GM19395 (cell line): ENCODE results near the gene NR3C1.

Source experiments
- ATAC-seq: cut with Tn5 transposase; IDR thresholded peaks from one replicate; pipeline ENCODE4 v1.9.1; 2021; ENCODE audit warnings: mild to moderate bottlenecking, moderate library complexity; ENCODE audit not compliant: unreplicated experiment

The NR3C1 gene

DNA sequence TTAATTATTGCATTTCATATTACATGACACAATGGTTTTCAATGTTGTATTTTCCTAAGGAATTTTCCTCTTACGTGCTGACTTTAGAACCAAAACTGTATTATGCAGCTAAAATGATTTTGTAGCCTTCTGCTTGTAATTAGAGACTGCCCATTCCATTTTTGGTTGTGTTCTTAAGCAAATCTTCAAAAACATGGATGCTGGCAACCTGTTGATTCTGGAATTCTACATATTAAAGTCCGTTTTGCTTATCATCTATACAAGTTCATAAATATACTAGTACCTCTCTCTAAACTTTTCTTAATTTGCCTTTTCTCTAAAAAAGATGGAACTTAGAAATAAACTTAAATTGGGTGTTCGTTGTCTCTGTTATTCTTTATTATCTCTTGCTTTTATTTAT, 88.3 kb downstream of the NR3C1 start:
- no peak for ATAC-seq

DNA sequence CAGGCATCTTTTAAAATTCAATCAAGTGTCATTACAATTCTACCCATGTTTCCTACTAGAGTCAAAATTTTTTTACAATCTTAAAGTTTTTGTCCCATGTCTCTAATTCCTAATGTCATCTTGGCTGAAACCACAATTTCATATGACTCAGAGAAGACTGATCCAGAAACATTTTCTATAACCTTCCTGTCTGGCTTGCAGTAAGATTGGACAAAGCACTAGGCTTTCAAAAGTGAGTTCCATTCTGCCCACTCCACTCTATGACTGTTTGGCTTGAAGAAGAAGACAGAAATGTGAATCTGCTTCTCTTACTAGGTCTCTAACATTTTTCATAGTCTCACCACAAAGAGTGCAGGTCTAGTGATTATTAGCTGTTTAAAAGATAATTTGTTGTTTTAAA, 88.8 kb downstream of the NR3C1 start:
- peak; percentile 46 for ATAC-seq

DNA sequence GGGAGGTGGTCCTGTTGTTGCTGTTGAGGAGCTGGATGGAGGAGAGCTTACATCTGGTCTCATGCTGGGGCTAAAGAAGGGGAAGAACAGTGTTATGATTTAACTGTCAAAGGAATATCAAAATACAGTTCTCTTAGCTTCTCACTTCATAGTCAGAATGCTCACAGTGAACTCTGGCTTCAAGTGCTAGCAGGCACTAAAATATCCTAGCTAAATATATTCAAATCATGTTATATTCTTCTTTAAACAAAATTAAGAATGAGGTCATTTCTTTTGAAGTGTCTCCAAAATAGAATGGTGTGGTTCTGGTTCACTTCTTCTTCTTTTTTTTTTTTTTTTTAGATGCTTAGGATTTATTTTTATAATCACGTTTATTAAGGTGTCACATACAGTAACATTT, 89.4 kb downstream of the NR3C1 start:
- ATAC-seq: peak; percentile 31

DNA sequence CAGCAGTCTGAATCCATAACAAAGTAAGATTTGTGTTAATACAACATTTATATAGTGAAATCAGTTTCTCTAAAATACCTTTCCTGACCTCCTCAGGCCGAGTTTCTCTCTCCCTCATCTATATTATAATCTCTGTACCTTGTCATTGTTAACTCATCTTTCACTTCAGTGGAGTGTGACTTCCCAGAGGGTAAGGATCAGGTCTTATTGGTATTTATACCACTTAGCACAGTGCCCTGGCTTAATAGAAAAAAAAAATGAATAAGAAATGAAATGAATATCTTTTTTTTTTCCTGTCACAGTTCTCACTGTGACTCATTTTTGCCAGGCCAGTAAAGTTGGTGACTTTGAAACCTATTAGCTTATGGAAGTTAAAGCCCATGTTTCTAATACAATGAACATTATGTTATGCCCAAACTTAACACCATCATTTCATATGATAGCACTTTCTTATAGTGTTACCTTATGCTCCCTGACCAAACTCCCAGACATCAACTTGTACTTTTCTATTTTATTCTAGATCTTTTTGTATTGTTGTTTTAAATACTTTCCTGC, 90.1 kb downstream of the NR3C1 start:
- no peak for ATAC-seq

DNA sequence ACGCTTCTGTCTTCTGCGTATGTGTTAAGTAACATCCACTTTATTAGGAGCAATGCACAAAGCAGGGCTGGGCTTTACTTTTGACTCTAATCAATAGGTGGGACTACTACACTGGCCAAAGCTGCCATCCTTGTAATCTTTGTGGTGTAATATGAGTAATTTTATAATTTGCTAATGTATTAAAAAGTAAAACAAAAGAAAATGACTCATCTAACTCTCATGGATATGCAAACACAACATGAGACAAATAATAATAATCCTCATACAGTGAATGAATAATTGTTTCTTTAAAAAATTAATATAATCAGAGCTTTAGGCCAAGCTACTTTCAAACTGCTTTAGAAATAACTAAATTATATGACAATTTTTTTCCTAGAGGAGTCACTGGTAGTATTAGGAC, 90.7 kb downstream of the NR3C1 start:
- no peak for ATAC-seq

DNA sequence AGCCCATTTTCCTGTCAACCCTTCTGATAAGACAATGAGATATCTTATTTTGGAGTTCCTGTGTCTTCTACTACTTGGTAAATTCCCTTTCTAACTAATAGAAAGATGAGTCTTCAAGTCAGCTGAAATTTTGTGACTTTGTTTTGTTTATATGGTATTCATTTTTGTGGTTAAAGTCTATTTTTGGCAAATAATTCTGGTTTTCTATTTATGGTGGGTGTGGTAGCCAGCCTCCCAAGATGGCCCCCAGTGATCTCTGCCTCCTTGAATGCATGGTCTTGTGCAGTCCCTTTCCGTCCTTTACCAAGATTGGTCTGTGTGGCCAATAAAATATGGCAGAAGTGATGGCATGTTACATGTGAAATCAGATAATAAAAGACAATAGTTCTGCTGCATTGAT, 91.5 kb downstream of the NR3C1 start:
- ATAC-seq: no peak

DNA sequence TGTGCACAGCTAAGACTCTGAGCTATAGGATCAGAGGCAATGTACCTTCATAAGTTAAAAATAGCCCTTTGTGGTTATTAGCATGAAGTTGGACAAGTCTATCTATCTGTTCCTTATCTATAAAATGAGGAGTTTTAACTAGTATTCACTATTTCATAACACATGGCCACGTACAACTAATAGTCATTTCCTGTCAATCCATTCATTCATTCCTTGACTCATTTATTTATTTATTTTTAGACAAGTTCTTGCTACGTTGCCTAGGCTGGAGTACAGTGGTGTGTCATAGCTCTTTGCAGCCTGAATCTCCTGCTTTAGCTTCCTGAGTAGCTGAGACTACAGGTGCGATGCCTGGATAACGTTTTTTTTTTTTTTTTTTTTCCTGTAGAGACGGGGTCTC, 92.1 kb downstream of the NR3C1 start:
- ATAC-seq: no peak

DNA sequence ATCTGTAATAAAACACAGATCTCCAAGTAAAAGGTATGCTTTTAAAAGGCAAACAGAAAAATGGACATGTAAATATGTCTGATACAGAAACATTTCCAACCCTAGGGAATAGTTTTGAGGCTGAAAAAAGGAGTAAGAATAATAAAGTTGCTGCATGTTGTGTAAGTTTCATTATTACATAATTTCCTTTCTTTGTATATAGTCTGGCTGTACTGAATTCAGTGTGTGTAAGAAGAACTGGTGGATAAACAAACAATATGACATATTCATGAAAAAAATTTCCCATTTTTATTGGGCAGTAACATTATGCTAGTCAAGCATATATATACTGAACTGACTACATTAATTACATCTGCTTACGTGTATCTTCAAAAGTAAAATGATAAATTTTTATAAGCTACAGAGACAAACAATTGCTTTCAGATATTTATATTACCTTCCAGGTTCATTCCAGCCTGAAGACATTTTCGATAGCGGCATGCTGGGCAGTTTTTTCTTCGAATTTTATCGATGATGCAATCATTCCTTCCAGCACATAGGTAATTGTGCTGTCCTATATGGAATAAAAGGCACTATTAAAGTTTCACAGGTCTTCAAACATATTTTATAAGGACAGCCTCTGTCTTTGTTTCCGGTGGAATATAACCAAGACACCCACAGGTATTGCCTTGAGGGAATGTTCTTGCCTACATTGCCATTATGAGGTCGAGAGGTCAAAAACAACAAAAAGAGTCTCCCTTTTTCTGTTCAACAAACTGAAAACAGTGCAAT, 93.6 kb downstream of the NR3C1 start:
- ATAC-seq: no peak

DNA sequence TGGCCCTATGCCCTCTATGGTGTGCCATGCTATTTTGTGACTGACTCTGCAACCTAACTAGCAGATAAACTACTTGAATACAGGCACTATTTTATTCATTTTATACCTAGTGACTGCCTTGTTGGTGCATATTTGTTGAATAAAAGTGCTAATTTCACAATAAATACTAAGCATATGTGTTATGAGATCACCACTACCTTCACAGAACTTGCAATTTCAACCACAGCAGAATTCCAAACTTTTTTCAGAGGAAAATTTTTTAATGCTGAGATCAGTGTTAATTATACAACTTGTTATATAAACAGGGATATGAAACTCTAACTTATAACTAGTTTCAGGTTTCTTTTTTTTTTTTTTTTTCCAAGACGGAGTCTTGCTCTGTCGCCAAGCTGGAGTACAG, 94.8 kb downstream of the NR3C1 start:
- no peak for ATAC-seq

DNA sequence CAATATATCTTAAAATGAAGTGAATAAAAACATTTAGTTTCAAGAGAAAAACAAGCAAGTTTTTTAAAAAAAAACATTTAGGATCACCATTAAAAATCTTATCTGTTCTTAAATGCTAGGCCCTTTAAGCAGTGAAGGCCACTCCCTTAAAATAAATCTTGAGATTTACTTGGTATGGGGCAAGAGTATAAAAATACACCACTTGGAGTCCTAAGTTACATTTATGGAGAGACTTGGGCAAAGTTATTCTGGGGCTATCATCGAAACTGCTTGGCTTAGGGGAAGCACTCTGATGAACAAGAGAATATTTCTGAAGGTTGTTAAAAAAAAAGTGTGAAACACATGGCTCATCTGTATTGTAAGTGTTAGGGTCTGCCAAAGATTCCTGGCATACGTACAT, 97.4 kb downstream of the NR3C1 start:
- no peak for ATAC-seq

DNA sequence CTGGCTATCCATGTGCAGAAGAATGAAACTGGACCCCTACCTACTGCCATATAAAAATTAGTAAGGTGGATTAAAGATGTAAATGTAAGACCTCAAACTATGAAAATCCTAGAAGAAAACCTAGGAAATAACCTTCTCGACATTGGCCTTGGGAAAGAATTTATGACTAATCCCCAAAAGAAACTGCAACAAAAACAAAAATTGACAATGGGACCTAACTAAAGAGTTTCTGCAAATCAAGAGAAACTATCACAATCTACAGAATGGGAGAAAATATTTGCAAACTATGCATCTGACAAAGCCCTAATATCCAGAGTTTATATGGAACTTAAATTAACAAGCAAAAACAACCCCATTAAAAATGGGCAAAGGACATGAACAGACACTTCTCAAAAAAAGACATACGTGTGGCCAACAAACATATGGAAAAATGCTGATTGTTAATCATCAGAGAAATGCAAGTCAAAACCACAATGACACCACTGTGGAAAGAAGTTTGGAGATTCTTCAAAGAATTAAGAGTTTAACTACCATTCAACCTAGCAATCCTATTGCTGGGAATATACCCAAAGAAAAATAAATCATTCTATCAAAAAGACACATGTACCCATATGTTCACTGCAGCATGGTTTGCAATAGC, 98.5 kb downstream of the NR3C1 start:
- no peak for ATAC-seq

DNA sequence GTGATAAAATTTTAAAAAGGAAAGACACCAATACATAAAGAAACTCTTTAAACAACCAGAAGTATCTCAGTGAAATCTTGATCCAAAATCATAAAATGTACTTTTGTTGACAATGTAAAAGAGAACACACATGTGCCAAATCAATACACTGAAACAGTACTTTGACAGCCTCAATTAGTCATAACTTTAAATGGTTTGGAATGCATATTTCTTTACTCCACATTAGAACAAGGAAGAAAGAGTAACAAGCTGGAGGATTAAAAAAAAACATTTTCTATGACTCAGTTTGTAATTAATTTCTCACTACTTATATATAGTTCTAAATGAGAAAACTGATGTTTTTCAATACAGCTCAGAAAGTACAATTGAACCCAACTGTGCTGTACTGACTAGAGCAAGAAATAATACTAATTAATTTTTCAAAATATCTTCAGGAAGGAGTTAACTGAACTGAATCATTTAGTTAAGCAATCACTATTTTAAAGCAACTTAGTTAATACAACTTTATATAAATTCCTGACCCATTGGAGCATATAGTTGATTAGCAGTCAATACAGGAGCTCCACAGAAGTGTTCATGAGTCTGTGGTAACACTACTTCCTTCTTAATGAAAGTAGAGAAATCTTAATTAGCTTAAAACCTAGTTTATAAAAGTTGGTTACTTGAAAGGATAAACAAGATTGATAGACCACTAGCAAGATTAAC, 101.0 kb downstream of the NR3C1 start:
- no peak for ATAC-seq

DNA sequence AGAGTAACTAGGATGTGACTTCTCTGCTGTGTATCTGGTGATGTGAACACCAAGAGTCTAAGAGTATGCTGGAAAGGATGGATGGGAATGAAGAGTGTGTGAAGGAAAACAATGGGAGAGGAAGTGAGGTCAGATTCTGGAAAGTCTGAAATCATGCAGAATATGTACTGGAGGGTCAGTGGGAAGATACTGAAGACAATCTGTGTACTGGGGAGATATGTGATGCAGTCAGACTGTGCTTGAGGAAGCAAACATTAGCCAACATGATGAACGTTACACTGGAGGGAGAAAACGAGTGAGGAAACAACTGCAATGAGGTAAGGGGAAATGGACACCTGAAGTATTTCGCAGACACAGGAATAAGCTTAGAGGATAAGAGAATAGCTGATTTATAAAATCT, 105.7 kb downstream of the NR3C1 start:
- no peak for ATAC-seq

DNA sequence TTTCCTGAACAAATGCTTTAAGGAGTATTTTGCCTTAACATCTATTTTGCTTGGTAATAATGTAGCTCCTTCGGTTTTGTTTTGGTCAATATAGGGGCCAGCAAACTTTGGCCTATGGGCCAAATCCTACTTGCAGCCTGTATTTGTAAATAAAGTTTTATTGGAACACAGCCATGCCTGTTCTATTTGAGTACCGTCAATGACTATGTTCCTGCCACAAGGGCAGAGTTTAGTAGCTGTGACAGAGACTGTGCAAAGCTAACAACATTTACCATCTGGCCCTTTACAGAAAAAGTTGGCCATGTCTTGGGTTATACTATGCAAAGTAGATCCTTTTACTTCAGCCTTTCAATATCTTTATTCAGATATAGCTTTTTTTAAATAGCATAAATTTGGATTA, 113.4 kb downstream of the NR3C1 start:
- ATAC-seq: no peak

DNA sequence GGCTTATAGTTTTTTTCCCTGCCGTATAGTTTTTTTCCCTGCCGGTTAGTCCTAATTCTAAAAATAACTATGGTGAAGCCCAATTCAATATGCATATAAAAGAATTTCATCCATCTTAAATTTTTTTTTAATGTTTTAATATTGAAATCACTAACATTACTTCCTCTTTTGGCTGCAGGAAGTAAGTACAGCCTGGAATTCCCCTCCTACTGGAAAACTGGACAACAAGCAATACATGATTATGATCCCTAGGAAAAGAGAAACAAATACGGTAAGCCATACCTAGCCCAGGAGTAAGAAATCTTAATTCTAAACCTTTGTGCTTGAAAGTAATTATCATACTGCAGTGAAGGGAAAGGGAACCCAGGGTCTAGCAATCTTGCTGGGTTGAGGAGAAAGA, 119.0 kb downstream of the NR3C1 start:
- no peak for ATAC-seq

DNA sequence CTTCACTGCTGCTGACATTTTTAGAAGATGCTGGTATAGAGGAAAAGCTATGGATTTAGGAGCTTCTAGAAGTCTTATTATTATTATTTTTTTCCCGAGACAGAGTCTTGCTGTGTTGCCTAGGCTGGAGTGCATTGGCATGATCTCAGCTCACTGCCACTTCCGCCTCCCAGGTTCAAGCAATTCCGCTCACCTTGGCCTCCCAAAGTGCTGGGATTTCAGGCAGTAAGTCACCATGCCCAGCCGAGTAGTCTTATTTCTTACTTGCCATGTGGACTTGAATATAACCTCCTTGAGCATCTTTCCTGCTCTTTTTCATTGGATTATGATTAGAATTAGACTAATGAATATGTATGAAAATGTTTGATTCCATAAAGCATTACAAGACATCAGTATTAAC, 119.5 kb downstream of the NR3C1 start:
- ATAC-seq: no peak

DNA sequence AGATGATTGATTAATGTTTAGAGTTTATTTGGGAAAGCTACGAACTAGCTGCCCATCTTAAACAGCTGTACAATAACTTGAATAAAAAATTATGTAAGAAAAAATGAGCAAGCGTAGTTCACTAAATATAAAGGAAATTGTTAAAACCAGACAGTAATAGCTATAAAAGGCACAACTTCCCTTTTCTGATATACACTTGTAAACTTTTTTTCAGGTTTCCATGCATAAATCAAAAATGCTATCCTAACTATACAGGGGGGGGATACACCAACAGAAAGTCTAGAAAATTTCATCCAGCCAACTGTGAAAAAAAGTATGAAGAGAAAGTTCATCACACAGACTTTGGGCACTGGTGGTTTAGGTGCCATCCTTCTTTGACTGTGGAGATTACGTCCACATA, 122.3 kb downstream of the NR3C1 start:
- no peak for ATAC-seq

DNA sequence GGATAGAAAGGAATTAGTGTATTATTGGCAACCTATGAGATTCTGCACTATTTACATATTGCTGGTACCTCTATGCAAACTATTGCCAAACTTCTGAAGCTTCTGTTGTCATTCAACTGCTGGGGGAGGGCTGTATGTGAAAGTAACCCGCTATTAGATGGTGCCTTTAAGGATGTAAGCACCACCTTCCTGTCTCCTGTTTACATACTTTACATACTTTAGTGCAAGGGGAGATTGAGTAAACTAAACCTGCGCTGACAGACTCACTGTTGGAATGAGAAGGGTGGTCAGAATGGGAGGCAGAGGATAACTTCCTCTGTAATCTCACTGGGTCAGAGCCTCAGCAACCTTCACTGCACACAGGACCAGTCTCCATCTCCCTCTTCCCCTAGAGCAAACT, 123.8 kb downstream of the NR3C1 start:
- ATAC-seq: no peak

DNA sequence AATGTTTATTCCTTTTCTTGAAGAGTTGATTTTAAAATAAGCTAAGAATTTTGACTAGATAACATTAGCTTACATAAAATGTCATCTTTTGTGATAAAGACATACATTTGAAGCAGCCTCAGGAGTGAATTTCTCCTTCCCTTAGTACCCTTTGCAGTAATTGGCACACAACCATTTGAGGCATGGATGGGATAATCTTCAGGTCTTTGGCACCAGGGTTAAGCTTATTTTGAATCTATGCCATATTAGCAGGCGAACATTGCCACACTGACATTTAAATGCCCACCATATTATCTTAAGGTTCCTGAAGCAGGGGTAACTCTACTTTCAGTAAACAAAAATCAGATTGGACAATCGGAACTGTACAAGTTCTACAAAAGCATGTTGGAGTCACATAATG, 126.0 kb downstream of the NR3C1 start:
- no peak for ATAC-seq

DNA sequence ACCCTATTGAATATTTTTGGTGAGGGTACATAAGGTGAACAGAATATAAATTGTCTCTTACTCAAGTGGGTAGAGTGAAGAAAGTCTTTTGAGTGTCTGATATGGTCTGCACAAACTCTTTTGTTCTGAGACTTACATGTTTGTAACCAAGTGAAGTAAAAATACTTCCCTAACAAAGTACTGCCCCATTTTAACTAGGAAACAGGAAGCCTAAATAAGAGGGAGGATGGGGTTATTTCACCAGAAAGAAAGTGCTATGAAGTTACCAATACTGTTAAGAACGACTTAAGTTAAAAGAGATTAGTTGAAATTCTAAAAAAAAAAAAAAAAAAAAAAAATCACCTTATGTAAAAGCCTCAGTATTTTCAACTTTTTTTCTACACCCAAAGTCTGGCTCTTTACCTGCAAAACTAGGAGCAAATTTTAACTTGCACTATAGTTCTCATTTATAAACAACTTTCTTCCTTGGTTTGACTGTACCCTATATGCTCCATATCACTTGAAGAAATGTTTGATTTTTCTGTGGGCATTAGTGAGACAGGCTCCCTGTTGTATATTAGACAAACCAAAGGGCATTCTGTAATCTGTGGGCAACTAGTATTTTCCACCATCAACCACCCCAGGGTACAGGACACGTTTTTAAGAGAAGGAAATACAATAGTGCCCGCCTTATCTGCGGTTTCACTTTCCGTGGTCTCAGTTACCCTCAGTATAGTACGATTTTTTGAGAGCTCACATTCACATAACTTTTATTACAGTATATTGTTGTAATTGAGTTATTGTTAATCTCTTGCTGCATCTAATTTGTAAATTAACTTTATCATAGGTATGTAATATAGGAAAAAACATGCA, 127.7 kb downstream of the NR3C1 start:
- no peak for ATAC-seq

DNA sequence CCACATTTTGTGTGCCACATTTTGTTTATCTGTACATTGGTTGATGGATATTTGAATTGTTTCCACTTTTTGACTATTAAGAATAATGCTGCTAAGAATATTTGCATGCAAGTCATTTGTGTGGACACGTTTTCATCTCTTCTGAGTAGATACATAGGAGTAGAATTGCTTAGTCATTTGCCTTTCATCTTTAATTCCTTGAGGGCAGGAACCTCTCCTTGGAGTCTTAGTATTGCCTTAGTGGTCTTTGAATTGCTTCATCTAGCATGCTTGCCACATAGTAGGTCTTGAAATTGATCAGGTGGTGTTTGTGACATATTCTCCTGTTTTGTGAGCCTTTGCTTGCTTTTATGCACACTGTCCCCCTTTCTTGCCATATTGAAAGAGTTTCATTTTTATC, 128.5 kb downstream of the NR3C1 start:
- ATAC-seq: no peak
